GM18519 (cell line): ENCODE measurements around the gene CNNM3.
"Not testable (repeated sequence)": the region's sequence is repeated elsewhere in the genome, so short reads cannot be mapped to it uniquely, and the experiment has no call there.

Source experiments
- ATAC-seq: cut with Tn5 transposase; IDR thresholded peaks from one replicate; pipeline ENCODE4 v1.9.1; 2021; ENCODE audit warnings: mild to moderate bottlenecking, moderate library complexity; ENCODE audit not compliant: unreplicated experiment, low FRiP score

CNNM3 gene

GRCh38 chr2:96816127-96816835 is at the start of gene CNNM3:
CNNM3 (plus strand) TSS chr2:96816268; CDS start chr2:96816278, 10 bp downstream.
- ATAC-seq = peak; percentile 61

GRCh38 chr2:96767135-96767871 is 48.8 kb upstream of the CNNM3 start:
- no peak for ATAC-seq

- no peak for ATAC-seq
Measured at GRCh38 chr2:96768083-96768561, 47.9 kb upstream of the CNNM3 start.

- no peak for ATAC-seq
Measured at GRCh38 chr2:96769814-96770213, 46.3 kb upstream of the CNNM3 start.

GRCh38 chr2:96770442-96771202 is 45.4 kb upstream of the CNNM3 start:
- no peak for ATAC-seq

- no peak for ATAC-seq
Measured at GRCh38 chr2:96771796-96772618, 44.1 kb upstream of the CNNM3 start.

- no peak for ATAC-seq
Measured at GRCh38 chr2:96772903-96773671, 43.0 kb upstream of the CNNM3 start.

GRCh38 chr2:96773922-96774321 is 42.1 kb upstream of the CNNM3 start:
- ATAC-seq = no peak

GRCh38 chr2:96775160-96775559 is 40.9 kb upstream of the CNNM3 start:
- no peak for ATAC-seq

- ATAC-seq = no peak
Measured at GRCh38 chr2:96783388-96783787, 32.7 kb upstream of the CNNM3 start.

GRCh38 chr2:96787411-96787810 is 28.7 kb upstream of the CNNM3 start:
- ATAC-seq = no peak

- no peak for ATAC-seq
Measured at GRCh38 chr2:96788442-96789244, 27.4 kb upstream of the CNNM3 start.

GRCh38 chr2:96789245-96789617 is 26.8 kb upstream of the CNNM3 start:
- ATAC-seq = no peak

GRCh38 chr2:96792772-96793749 is 23.0 kb upstream of the CNNM3 start:
- ATAC-seq = no peak

GRCh38 chr2:96795076-96795475 is 21.0 kb upstream of the CNNM3 start:
- no peak for ATAC-seq

GRCh38 chr2:96796497-96796896 is 19.6 kb upstream of the CNNM3 start:
- not testable (repeated sequence) for ATAC-seq

GRCh38 chr2:96797066-96797625 is 18.9 kb upstream of the CNNM3 start:
- no peak for ATAC-seq
